Smooth muscle cell (in vitro differentiated cells): ENCODE data around the gene SH3RF3. TPM values are rescaled to one million over a fixed set of nuclear protein-coding genes. Genes with fewer than 3 reads are reported as not detected.

Experiments used
- DNase-seq: peaks from one replicate; lab custom pipeline; 2025; ENCODE audit not compliant: unreplicated experiment; lab: John Stamatoyannopoulos, UW
- H2AFZ ChIP-seq: fragments of 200-600 bp; sonication (generic); 2 replicates; pipeline ENCODE4 v1.6.0; 2016; ENCODE audit warnings: antibody characterized with exemption, low read depth, mild to moderate bottlenecking
- H3F3A ChIP-seq: fragments of 200-600 bp; sonication (generic); 2 replicates; pipeline ENCODE4 v1.6.0; 2017; ENCODE audit warnings: antibody characterized with exemption, low read depth
- H3K27ac ChIP-seq: fragments of 200-600 bp; sonication (generic); 2 replicates; pipeline ENCODE4 v1.5.1; 2016; ENCODE audit warnings: low read depth, mild to moderate bottlenecking
- H3K27me3 ChIP-seq: fragments of 200-600 bp; sonication (generic); 2 replicates; pipeline ENCODE4 v1.6.1; 2016; ENCODE audit warnings: low read depth, mild to moderate bottlenecking
- H3K36me3 ChIP-seq: fragments of 200-600 bp; sonication (generic); 2 replicates; pipeline ENCODE4 v1.5.1; 2016; ENCODE audit warnings: low read depth
- H3K4me1 ChIP-seq: fragments of 200-600 bp; sonication (generic); 2 replicates; pipeline ENCODE4 v1.5.1; 2016; ENCODE audit warnings: low read depth
- H3K4me2 ChIP-seq: fragments of 200-600 bp; sonication (generic); 2 replicates; pipeline ENCODE4 v1.6.0; 2016; ENCODE audit warnings: mild to moderate bottlenecking
- H3K4me3 ChIP-seq: fragments of 200-600 bp; sonication (generic); 2 replicates; pipeline ENCODE4 v1.5.1; 2016; ENCODE audit warnings: mild to moderate bottlenecking
- H3K79me2 ChIP-seq: fragments of 200-600 bp; sonication (generic); 2 replicates; pipeline ENCODE4 v1.6.0; 2016; ENCODE audit warnings: low read depth, mild to moderate bottlenecking
- H3K9ac ChIP-seq: fragments of 200-600 bp; sonication (generic); 2 replicates; pipeline ENCODE4 v1.6.0; 2016; ENCODE audit warnings: low read depth
- H3K9me3 ChIP-seq: fragments of 200-600 bp; sonication (generic); replicated peaks from 2 replicates; pipeline ENCODE4 v1.5.1; 2016; ENCODE audit warnings: low read depth
- H4K20me1 ChIP-seq: fragments of 200-600 bp; sonication (generic); 2 replicates; pipeline ENCODE4 v1.6.0; 2016; ENCODE audit warnings: low read depth
- CTCF ChIP-seq: fragments of 200-600 bp; sonication (generic); IDR thresholded peaks from 2 replicates; pipeline ENCODE4 v1.5.1; 2017; ENCODE audit warnings: borderline replicate concordance, mild to moderate bottlenecking, antibody characterized with exemption; ENCODE audit not compliant: insufficient read depth, poor library complexity, severe bottlenecking
- WGBS: methylation state at CpG from one replicate; pipeline ENCODE4 v1.1.7; 2016; ENCODE audit warnings: low lambda C conversion rate; 5-methylcytosine and 5-hydroxymethylcytosine counted together
- polyA plus RNA-seq: library from polyadenylated mRNA; unstranded; fragments of >200 nt; fragmentation: Nextera tagmentation; extraction: Ambion mirVana; gene quantifications from 2 replicates; pipeline ENCODE4 v1.2.1, GENCODE V29; 2016
- total RNA-seq: library from RNA; depleted of rRNA; stranded (reverse); fragments of >200 nt; gene quantifications from 2 replicates; pipeline ENCODE4 v1.2.3, GENCODE V29; 2014

SH3RF3 gene
- total and polyA plus RNA-seq, 2 experiments from 2014 or later, result 6.6 to 11.8 TPM

- Histone ChIP-seq H3K79me2 (peaks cover 36% of the 10 kb centered on the region), H3K9ac (no peak overlapping the region), H3K4me2 (no peak overlapping the region), H3K4me1 (no peaks in the 10 kb centered on the region), H2AFZ (no peak overlapping the region), H3F3A (no peaks in the 10 kb centered on the region), H3K27ac (no peak overlapping the region), H3K36me3 (no peaks in the 10 kb centered on the region), H3K9me3 (no peaks in the 10 kb centered on the region), H3K27me3 (no peaks in the 10 kb centered on the region), H3K4me3 (no peak overlapping the region), H4K20me1 (peaks cover 93% of the 10 kb centered on the region)
- WGBS, result 95% methylated on average over 11 of the region's 11 CpGs
- TF ChIP-seq CTCF, result no peak
- DNase-seq, result no peak
Observed at GRCh38 chr2:109225170-109225782, 96.3 kb downstream of the SH3RF3 start.

GRCh38 chr2:109226128-109226527 lies 97.1 kb downstream of the SH3RF3 start:
- Histone ChIP-seq H3K9ac (no peak overlapping the region), H3F3A (no peaks in the 10 kb centered on the region), H3K27me3 (no peaks in the 10 kb centered on the region), H3K4me2 (no peak overlapping the region), H3K4me1 (no peaks in the 10 kb centered on the region), H3K79me2 (peaks cover 40% of the 10 kb centered on the region), H2AFZ (no peak overlapping the region), H4K20me1 (peaks cover 94% of the 10 kb centered on the region), H3K27ac (no peak overlapping the region), H3K4me3 (no peak overlapping the region), H3K9me3 (no peaks in the 10 kb centered on the region), H3K36me3 (no peaks in the 10 kb centered on the region)
- 83% methylated on average over 2 of the region's 2 CpGs for whole genome bisulfite sequencing
- TF ChIP-seq CTCF, result no peak
- no peak for DNase-seq

GRCh38 chr2:109226622-109227021 lies 97.6 kb downstream of the SH3RF3 start:
- H4K20me1 ChIP-seq, result peaks cover 94% of the 10 kb centered on the region
- no peaks in the 10 kb centered on the region for H3F3A ChIP-seq
- no peak overlapping the region for H3K4me2 ChIP-seq
- H3K36me3 ChIP-seq, result no peaks in the 10 kb centered on the region
- H2AFZ ChIP-seq, result no peak overlapping the region
- H3K79me2 ChIP-seq, result peaks cover 45% of the 10 kb centered on the region
- no peak for DNase-seq
- H3K4me1 ChIP-seq, result no peaks in the 10 kb centered on the region
- no peak overlapping the region for H3K9ac ChIP-seq
- no peaks in the 10 kb centered on the region for H3K27me3 ChIP-seq
- H3K4me3 ChIP-seq, result no peak overlapping the region
- TF ChIP-seq CTCF, result no peak
- no peak overlapping the region for H3K27ac ChIP-seq
- no peaks in the 10 kb centered on the region for H3K9me3 ChIP-seq
- WGBS, result 95% methylated on average over 6 of the region's 6 CpGs

- H2AFZ ChIP-seq, result no peak overlapping the region
- no peak overlapping the region for H3K27ac ChIP-seq
- H4K20me1 ChIP-seq, result peaks cover 74% of the 10 kb centered on the region
- TF ChIP-seq CTCF, result no peak
- H3K79me2 ChIP-seq, result peaks cover 55% of the 10 kb centered on the region
- H3K36me3 ChIP-seq, result no peaks in the 10 kb centered on the region
- H3K9ac ChIP-seq, result no peak overlapping the region
- DNase-seq, result no peak
- no peak overlapping the region for H3K4me3 ChIP-seq
- no peaks in the 10 kb centered on the region for H3F3A ChIP-seq
- no peaks in the 10 kb centered on the region for H3K27me3 ChIP-seq
- H3K9me3 ChIP-seq, result no peaks in the 10 kb centered on the region
- WGBS, result 77% methylated on average over 4 of the region's 4 CpGs
- no peaks in the 10 kb centered on the region for H3K4me1 ChIP-seq
- H3K4me2 ChIP-seq, result no peak overlapping the region
Observed at GRCh38 chr2:109229094-109229675, 100.2 kb downstream of the SH3RF3 start.
